GM12801 (cell line): Measurements from ENCODE around the gene DNAJC5G.

Experiments used
- CTCF ChIP-seq: IDR thresholded peaks from one replicate; pipeline ENCODE4 v1.5.1; 2011; ENCODE audit warnings: control low read depth; ENCODE audit not compliant: insufficient read length; ENCODE audit errors: extremely low read depth

DNAJC5G gene

GRCh38 chr2:27288610-27289009 lies 13.4 kb downstream of the DNAJC5G start:
- no peak for TF ChIP-seq CTCF

DNA sequence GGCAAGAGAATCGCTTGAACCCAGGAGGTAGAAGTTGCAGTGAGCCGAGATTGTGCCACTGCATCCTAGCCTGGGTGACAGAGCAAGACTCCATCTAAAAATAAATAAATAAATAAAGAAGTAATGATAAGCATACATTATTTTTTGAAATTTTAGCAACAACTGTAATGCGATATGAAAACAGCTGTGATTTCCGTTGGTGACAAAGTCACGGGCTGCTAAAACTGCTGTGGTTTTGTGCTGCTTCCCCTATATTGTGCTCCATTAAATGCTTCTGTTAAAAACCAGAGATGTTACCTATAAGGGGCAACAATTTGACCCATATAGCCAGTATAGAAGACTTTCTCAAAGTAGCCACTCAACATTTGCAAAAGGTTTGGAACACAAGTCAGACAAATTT lies 15.3 kb downstream of the DNAJC5G start:
- TF ChIP-seq CTCF, result no peak

GRCh38 chr2:27291865-27292264 lies 16.6 kb downstream of the DNAJC5G start:
- TF ChIP-seq CTCF, result no peak

DNA sequence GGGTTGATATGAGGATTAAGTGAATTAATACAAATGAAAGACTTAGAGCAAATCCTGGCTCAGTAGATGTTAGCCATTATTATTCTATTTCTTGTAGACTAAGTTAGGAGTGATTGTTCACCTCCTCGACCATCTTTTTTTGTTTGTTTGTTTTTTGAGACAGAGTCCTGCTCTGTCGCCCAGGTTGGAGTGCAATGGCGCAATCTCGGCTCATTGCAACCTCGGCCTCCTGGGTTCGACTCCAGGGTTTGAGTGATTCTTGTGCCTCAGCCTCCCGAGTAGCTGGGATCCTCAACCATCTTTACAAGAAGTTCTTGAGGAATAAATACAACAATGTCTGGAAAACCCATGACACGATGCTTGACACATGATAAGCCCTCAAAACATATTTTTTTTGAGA lies 19.7 kb downstream of the DNAJC5G start:
- TF ChIP-seq CTCF, result no peak

- no peak for TF ChIP-seq CTCF
These were observed 21.2 kb downstream of the DNAJC5G start for GRCh38 chr2:27296481-27296880.

DNA sequence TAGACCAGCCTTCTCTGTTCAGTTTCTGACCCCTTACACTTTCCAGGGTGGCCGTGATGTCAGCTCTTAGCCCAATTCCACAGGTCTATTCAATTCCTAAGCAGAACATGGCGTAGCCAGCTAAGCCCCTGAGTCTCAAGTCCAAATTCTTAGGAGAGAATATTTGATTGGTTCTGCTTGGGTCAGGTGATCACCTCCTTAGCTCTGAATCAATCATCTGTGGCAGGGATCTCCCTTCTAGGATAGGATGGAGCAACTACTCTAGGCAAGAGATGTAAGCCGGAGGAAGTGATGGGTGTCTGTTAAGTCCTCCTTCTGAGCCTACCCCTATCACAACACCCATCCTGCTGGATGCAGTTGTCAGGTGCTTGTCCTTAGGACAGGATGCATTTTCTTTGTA lies 22.0 kb downstream of the DNAJC5G start:
- TF ChIP-seq CTCF, result no peak

DNA sequence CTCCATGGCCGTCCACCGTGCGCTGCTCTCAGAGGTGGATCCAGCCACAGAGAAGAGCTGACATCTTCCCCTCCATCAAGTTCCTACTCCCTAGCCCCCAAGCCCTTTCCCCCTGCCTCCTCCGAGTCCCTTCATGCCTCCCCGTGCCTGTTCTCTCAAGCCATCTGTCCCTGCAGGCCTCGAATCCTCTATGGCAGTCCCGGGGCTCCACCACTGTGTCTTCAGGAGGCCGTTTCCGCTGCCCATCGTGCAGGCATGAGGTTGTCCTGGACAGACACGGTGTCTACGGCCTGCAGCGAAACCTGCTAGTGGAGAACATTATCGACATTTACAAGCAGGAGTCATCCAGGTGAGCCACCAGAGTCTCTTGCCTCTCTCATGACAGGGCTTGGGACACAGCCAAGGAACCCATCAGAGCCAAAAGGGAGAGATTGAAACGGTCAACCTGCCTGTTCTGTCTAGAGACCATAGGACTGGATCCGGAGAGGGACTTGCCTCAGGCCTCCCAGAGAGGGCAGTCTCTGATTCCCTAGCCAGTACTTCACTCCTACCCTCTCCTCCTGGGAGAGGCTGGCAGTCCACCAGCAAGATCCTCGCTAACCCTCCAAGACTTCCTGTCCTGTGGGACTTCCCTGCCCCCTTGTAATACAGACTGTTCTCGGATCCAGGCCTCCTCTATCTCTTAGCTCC lies 23.3 kb downstream of the DNAJC5G start:
- TF ChIP-seq CTCF, result no peak
